Hematopoietic multipotent progenitor cell (in vitro differentiated cells): ENCODE data around the gene TBL1X. TPM values are rescaled to one million over a fixed set of nuclear protein-coding genes. Genes with fewer than 3 reads are reported as not detected.
"Not testable (repeated sequence)": the region's sequence is repeated elsewhere in the genome, so short reads cannot be mapped to it uniquely, and the experiment has no call there.

ENCODE experiments used
- DNase-seq, 3 donors: peaks; one replicate each; pipeline ENCODE4 v3.0.0-alpha.2; 2011 to 2015; ENCODE audit warnings: low read depth in 2 of 3, low spot score in 2 of 3
- total RNA-seq: library from RNA; depleted of rRNA; stranded (reverse); fragments of >200 nt; gene quantifications from one replicate; pipeline ENCODE4 v1.2.3, GENCODE V29; 2012

Gene TBL1X
- total RNA-seq = 12.4 TPM

GRCh38 chrX:9464435-9465371 is at the start of gene TBL1X:
Gene TBL1X, plus strand, starts transcription at chrX:9465058. Its CDS starts 188,529 bp downstream, at chrX:9653587.
- DNase-seq = peak in 2 of 3 donors; percentile 18 to 27

DNA sequence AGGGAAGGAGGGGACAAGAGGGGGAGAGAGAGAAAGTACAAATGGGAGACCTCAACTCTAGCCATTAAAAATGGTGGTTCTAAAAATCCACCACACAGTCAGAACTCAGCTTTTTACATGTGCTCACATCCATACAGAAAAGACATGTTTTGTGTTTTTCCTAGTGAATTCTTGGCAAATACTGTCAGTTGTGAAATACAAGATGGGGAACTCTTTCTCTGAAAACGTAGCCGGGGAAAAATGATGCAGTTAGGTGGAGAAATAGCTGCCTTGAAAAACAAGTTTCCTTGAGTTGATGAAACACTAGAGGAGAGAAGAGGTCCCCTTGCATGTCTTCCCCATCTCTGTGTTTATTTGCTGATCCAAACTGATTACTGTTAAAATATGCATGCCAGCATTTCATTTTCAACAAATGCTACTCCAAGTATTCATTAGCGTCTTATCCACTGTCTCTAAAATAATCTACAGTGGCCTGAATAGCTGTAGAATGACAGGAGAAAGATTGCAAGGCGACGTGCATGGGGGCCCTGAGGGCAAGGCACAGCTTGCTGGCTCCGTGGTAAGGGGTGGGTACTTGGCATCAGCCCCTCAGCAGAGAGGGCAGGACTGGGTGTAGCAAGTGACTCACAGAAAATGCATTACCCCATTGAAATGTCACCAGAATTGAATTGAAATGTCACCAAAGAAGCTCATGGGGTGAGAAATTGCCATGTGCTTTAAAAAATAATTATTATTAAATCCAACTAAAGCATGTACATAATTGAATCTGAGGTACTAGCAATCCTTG is 48.1 kb upstream of the TBL1X start:
- no peak for DNase-seq

DNA sequence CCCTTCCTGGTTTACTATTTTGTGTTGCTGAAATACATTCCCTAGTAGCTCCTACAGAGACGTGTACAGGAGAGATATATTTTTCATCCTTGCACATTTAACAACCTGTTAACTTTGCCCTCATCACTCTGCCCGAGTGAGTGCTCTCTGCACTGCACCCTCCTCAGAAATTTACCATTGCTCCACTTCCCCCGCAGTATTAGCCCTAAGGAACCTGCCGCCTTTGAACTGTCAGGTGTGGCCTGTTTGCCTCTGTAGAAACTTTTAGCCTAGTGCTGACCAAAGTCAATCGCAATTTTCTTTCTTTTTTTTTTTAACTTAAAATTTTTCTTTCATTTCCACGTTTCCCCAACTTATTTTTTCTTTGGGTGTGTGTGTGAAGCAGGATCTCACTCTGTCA is 46.6 kb upstream of the TBL1X start:
- no peak for DNase-seq

- peak in 1 of 3 donors; percentile 10 for DNase-seq
These were observed 44.3 kb upstream of the TBL1X start for GRCh38 chrX:9420275-9421265.

GRCh38 chrX:9429767-9430166 is 35.1 kb upstream of the TBL1X start:
- DNase-seq = no peak

DNA sequence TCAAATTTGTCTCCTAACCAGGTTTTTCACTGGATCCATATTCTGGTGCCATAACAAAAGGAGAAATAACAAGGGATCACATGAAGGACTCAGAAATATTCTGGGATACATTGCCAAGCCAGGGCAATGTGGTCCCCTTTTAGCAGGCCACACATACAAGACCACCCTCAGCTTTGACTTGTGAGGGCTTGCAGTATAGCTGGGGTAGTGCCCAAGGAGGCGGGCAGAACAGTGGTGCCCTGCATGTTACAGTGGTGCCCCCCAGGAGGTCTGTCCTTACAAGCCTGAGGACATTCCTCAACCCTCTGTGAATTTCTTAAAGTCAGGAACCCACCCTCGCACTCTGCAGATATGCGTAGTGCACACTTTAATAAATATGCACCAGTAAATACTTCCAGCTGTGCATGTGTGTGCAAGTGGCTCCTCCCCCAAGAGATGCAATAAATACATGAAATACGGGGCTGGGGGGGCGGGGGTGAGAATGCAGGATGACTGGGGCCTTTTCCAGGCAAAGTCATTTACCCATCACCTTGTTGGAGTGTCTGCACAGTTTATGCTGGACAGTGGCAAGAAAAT is 34.4 kb upstream of the TBL1X start:
- DNase-seq = no peak

GRCh38 chrX:9431281-9431680 is 33.6 kb upstream of the TBL1X start:
- no peak for DNase-seq

GRCh38 chrX:9433596-9433995 is 31.3 kb upstream of the TBL1X start:
- no peak for DNase-seq

- no peak for DNase-seq
These were observed 30.8 kb upstream of the TBL1X start for GRCh38 chrX:9434051-9434550.

- DNase-seq = not testable (repeated sequence)
These were observed 29.8 kb upstream of the TBL1X start for GRCh38 chrX:9435086-9435485.

DNA sequence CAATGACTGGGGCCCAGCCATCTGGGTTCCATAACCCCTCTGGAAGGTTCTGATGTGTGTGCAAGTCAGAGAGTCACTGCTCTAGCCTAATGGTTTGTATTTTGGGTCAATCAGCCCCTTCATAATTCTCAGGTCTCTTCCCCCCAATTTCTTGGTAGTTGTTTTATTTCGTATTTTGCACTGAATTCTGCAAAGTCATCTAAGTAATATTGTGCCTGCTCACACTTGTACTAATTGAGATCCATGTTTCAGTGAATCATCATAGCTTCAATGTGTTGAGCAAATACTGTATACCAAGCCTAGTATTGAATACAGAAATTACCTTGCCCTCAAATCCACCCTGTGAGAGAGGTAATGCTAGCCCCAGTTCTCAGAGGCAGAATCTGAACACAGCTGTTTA is 28.0 kb upstream of the TBL1X start:
- DNase-seq = no peak

DNA sequence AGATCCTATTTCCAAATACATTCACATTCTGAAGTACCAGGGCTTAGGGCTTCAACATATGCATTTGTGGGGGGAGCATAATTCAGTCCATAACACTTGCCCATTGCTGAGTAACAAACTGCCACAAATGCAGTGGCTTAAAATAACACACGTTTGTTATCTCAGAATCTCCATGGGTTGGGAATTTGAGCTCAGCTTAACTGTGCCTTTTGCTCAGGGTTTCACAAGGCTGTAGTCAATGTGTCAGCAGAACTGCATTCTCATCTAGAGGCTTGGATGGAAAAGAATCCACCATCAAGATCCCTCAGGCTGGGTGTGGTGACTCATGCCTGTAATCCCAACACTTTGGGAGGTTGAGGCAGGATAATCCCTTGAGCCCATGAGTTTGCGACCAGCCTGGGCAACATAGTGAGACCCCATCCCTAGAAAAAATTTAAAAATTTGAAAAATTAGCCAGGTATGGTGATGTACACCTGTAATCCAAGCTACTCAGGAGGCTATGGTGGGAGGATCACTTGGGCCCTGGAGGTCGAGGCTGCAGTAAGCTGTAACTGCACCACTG is 25.8 kb upstream of the TBL1X start:
- no peak for DNase-seq

DNA sequence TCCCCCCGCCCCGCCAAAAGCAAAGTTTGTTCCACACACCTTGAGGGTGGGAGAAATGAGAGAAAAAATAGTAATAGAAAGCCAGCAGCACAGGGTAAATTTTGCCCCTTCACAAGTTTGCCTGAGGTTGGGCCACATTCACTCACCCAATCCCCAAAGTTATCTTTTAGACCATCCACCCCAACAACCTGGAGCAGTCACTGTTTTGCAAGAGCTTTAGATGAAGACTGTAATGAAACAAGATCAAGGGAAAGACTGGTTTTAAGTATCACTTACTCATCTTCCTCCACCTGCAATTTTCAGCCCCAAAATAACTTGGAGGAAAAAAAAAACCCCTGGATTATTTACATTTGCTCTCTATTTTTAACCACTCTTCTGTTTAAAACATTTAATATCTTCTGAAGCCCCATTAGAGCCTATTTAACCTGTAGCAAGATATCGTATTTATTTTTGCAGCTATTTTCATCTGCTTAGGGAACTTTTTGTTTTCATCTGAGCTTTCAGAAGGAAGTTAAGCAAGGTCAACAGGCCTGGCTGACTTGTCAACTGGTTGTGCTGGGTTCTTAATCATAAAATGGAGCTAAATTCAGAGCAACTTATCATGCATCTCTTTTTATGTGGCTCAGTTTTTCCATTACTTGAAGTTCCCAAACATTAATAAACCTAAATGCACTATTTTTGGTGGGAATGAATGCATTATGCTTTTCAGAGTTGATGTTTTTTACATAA is 24.6 kb upstream of the TBL1X start:
- DNase-seq = no peak

GRCh38 chrX:9442056-9442455 is 22.8 kb upstream of the TBL1X start:
- DNase-seq = no peak

- DNase-seq = no peak
These were observed 21.5 kb upstream of the TBL1X start for GRCh38 chrX:9443327-9443726.

DNA sequence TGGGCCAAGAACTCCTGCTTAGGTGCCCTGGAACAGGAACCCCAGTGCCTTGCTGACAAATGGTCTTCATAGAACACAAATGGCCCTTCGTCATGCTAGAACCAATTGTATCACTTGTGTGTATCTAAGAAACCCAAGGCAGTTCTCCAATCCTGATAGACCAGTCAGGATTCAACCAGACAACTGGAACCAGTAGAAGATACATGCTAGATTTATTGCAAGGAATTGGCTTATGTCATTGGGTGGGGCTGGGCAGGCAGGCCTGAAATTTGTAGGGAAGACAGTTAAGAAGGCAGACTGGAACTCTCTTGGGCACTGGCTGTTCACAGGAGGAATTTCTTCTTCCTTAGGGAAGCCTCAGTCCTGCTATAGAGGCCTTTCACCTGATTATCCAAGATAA is 17.0 kb upstream of the TBL1X start:
- DNase-seq = no peak

DNA sequence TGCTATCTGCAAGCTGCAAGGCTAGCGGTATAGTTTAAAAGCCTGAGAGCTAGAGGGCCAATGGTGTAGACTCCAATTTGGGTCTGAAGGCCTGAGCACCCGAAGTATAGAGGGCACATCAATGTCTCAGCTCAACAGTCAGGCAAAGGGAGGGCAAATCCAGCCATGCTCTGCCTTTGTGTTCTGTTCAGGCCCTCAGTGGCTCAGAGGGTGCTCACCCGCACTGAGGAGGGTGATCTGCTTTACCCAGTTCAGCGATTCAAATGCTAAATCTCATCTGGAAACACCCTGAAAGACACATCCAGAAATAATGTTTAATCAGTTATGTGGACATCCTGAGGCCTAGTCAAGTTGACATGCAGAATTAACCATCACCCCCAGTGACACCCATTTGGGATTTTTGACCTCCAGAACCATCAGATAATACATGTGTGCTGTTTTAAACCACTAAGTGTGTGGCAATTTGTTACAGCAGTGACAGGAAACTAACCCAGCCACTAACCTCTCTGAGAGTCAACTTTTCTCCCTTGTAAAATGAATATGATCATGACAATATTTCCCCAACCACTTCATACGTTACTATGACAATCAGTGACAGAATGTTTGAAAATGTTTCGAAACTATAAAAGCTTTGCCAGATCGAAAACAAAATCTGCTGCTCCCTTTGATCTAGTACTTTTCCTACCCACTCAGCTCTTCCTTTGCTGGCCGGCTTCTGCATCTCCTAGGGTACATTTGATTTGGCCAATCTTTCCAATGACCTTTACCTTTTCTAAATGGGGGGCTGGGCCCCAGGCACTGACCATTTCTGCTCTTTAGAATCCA is 8.4 kb upstream of the TBL1X start:
- peak in 2 of 3 donors; percentile 7 to 48 for DNase-seq

DNA sequence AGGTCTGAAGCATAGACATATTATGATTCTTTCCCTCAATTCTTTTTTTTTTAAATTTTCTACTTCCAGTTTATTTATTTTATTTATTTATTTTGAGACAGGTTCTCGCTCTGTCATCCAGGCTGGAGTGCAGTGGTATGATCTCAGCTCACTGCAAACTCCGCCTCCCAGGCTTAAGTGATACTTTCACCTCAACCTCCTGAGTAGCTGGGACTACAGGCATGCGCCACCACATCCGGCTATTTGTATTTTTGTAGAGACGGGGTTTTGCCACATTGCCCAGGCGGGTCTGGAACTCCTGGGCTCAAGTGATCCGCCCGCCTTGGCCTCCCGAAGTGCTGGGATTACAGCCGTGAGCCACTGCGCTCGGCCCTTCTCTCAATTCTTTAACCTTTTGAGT is 6.8 kb upstream of the TBL1X start:
- DNase-seq = not testable (repeated sequence)
